HG02938 (cell line): ENCODE results near the gene UBL4B.

Experiments used
- ATAC-seq: cut with Tn5 transposase; IDR thresholded peaks from one replicate; pipeline ENCODE4 v1.9.1; 2021; ENCODE audit warnings: mild to moderate bottlenecking, moderate library complexity; ENCODE audit not compliant: unreplicated experiment

The UBL4B gene

DNA sequence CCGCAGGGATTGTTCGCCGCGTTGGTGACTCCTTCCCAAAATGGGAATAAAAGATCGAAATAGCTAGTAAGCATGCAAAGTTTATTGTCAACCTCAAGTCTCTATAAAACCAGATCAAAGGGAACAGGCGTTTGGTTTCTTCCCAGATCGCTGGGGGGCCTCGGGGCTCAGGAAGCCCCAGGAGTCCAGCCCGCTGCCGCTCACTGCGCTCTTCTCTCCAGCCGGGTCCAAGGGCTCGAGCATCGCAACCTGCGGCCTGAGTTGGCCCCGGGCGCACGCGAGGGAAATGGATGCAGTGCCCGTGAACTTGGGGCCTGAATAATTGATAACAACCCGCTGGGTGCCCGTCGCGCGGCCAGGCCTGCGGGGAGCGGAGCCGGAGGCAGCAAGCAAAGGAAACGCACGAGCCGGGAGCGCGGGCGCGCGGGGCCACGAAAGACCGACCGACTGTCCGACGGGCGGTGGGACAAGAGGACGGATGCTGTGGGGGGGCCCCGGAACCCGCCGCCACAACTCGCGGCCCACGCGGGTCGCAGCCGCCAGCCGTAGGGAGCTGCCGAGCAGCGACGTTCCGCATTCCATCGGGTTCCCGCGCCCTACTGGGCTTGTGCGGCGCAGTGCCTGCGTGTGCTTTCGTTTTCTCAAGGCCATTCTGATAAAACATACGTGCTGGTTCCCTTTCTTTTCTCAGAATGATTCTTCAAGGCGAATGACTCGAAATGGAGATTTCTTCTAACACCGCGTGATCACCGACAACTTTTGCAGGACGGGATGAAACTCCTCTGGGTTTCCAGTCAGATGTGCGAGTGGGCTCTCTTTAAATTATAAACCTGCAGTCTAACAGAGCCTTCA is 27.8 kb upstream of the UBL4B start:
- ATAC-seq: no peak

DNA sequence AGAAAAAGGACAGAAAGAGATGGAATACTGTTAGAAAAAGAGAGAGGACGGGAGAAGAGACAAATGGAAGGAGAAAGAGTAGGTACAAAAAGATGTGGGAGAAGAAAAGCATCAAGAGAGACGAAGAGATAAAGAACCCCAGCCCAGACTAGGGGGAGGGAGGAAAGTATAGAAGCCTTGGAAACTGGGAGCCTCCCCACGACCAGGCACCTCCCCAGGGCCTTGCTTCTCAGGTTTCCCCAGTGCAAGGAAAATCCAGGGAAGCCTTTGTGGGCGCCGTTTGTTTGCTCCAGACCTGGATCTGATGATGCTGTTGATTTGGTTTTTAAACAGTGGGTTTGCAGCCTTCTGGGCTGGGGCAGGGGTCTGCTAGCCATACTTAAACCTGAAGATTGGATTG is 26.6 kb upstream of the UBL4B start:
- no peak for ATAC-seq

DNA sequence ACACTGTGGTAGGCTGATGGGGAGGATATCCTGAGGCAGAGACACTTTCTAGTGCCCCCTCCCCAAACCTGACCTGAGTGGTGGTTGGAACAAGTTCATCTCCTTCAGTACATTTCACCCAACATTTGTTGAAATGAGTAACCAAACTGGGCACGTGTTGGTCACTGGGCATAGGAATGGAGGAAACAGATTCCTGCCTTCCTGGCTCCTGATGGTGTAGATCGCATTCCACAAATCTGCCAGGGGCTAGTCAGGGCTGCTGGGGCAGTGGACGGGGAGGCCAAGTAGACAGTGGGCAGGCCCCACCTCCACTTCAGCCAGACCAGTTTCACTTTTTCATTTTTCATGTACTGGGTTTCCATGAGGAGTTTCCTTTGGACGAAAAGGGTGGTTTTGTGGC is 25.3 kb upstream of the UBL4B start:
- ATAC-seq: no peak

DNA sequence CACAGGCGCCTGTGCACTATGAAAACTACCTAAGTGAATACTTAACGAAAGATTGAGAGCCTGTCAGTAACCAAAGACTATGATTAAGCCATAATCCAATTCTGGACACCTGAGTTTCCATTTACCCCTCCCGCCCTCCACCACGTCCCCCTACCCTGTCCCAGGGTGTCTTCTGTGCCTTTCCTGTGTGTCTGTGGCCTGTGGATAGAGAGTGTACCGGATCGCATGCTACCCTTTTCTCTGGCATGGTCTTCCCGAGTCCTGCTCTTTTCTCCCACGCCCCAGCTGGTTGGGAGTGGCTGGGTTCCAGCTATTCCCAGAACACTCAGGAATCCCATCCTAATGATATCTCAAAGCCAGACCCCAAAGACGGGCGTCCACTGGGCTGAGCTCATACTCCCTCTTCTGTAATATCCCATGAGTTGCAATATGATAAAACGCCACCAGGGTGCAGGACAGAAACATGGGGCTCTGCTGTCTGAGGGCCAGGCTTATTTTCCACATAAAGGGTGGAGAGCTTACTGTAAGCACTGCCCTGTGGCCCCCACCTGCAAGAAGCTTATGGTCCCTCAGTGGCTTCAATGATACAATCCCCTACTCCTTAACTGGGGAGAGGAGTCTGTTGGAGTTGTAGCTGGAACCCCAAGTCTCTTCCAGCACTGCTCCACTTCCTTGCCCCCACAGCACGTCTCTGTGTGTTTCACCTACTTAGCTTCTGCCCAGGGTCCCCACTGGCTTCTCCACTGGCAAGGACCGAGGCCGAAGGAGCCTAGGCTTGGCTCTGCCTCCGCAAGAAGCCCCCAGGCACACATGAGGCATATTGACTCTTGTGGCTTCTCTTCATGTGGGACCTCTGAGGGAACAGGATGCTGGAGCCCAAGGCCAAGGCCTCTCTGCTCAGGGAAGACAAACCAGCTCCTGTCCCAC is 24.2 kb upstream of the UBL4B start:
- ATAC-seq: no peak

DNA sequence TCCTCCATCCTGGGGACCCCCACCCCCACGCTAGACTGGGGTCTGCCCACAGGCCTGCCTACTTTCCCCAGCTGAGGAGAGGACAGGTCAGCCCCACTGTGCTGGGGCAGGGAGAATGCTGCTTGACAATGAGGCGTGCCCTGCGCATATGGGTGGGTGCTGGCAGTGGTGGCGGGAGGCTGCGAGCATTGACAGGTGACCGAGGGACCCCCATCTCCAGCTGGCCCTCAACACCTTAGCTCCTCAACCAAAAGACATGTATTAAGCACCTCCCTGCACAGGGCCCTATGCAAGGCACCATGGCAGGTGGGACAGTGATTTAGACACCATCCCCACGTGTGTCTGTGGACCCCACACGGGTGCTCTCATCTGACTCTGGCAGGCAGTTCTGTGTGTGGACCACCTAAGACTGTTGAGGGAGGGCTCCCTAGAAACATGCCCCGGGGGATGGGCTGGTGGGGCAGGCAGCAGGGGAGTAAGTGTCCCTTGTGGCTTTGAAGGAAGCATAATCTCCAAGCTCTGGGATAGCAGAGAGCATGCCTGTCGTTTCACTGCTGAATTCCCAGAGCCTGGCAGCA is 23.4 kb upstream of the UBL4B start:
- no peak for ATAC-seq

DNA sequence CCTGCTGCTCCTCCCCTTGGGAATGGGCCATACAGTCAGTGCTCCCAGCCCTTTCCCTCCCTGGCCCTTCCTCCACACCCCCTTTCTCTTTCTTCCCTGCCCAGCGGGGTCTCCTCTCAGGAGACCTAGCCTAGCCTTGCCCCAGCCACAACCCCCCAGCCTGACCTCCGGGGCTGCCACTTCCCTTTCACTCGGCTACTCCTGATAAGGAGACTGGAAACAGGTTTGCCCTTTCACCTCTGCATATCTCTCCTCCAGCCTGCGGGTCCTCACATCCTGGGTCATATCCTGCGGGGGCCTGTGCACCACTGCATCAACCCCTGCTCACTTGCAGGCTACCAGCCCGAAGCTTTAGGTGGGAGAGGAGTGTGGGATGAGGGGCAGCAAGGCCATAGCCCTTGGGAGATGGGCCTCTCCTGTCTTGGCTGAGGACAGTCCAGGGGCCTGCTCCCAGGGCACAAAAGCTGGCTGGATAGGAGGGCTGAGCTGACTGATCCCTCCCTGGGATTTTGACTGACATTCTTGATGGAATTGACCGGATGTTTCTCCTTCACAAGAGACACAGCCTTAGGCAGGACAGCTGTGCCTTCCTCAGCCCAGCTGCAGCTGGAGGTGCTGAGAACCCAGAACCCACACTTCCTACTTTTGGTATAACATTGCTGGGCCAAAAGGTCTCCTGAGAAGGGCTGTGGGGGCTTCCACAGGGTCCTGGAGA is 22.5 kb upstream of the UBL4B start:
- ATAC-seq: no peak

DNA sequence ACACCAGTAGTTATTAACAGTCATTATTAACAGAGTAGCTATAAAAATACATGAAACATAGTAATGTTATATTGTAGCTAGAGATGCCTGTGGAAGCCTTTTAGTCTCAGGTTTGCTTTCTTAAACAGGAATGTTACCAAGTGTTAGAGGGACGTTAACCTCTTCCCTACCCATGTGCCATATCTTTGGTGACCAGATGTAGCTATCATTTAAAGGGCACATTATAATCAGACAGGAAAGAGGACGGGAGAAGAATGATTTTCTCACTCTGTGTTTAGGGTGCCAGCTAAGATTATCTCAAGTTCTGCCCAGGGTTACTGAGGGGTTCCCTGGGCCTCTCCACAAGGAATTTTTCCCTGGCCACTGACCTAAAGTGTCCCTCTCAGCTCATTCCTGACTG is 20.9 kb upstream of the UBL4B start:
- ATAC-seq: no peak

DNA sequence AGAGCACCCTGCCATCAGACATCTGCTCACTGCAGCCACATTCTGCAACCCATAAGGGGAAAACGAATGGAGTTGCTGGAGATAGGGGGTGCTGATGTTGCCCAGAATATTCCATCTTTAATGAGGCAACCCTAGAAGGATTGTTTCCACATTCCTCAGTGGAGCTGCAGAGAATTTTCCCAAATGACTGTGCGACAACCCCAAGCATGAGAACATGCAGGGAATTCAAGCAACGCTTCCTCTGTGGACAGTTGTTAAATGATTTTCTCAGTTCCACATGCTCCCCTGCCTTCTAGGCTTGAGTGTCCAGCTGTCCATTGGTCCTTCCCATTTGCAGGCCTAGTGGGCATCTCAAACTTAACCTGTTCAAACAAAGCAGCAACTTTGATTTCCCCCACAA is 20.5 kb upstream of the UBL4B start:
- no peak for ATAC-seq

DNA sequence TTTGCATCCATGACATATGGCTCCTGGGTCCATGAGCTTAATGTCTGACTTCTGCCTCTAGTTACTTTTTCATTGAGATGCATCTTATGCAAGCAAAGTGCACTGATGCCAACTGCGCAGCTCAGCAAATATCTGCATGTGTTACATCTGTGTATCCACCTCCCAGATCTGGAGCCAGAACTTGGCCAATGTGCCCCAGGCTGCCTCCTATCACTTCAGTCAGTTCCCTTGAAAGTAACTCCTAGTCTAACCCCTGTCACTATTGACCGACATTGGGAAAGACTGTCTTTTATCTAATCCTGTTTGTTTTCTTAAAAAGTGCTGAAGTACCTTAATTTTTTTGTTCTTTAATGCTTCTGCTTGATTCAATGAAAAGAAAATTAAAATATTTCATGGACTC is 19.3 kb upstream of the UBL4B start:
- no peak for ATAC-seq

DNA sequence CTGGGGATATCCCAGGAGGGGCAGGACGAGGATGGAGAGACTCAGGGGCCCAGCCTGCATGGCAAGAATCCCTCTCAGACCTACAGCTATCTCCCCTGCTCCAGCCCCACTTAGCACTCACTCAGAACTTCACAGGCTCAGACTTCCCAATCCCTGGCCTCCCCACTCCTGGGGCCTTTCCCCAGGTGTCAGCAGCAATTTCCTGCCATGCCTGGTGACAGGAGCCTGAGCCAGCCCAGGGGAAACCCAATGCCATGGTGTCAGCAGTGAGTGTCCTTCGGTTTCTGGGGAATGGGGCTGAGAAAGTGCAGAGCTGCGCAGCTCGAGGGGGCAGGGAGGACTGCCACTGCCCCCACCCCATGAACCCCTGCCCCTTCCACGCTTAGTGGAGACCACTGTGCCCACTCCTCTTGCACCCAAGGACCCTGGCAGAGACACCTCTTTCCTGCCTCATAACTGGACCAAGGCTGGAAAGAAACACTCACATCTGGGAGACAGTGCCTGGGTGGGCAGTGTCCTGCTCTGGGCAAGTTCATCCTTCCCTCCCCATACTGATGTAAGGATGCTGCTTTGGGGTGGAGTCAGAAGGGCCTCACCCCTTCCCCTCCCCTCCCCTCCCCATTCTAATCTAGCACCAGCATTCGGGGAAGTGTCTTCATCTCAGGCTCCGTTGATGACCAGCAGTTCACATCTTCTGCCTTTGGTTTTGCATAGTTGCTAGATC is 17.1 kb upstream of the UBL4B start:
- no peak for ATAC-seq

DNA sequence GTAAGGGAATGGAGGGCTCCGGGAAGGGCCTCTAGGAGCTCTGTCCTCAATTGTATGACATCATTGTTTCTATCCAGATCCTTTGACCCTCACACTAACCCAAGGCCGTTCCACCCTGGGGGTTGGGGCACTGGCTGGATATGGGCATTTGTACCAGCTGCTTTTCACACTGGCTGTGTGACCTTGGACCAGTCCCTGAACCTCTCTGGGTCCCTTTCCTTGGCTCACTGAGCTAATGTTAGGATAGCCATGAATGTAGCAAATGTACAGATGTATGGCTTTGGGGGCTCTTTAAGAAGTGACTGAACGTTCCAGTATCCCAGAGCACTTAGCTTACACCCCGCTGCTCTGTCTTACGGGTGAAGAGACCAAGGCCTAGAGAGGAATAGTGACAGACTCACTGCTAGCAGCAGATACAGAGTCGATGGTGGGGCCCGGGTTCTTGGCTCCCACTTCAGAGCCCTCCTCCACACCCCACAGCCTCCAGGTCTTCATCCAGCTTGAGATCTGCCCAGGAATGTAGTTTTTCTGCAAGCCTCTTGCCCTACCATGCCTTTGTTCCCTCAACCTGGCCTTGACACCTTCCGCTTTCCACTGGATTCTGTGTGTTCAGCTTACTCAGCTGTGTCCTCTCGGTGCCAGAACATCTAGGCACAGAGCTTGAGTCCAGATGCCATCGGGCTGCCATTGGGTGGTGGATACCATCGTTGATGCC is 14.6 kb upstream of the UBL4B start:
- no peak for ATAC-seq

DNA sequence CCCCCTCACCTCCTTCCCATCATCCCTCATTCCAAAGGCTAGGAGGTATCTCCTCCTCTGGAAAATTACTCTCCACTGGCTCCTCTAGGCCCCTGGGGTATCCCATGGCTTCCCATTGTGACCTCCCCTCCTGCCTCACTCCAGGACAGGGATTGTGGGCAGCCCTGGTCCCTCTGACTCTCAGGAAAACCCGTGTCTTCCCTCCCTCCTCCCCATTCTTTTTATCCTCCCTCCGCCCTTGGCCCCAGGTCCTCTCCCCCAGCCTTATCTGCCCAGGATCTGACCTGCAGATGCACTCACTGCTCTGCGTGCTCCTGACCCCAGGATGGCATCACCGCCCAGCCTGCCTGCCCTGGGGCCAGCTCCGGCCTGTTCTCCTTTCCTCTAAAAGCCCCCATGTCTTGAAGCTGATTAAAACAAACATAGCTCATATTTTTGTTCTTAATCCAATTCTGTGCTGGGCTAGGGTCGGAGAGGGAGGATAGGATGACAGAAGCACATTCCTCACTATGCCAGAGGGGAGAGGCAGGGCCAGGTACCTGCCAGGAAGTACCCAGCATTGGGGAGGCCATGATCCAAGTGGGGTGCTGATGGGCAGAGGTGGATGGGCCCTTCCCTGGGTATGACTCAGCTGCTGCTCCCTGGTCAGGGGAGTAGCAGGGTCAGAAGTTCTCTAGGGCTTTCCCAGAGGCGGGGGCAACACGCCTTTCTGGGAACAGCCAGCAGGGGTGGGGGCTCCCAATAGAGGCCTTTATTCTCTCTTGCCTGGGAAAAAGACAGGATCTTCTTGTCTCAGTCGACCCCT is 13.8 kb upstream of the UBL4B start:
- no peak for ATAC-seq

DNA sequence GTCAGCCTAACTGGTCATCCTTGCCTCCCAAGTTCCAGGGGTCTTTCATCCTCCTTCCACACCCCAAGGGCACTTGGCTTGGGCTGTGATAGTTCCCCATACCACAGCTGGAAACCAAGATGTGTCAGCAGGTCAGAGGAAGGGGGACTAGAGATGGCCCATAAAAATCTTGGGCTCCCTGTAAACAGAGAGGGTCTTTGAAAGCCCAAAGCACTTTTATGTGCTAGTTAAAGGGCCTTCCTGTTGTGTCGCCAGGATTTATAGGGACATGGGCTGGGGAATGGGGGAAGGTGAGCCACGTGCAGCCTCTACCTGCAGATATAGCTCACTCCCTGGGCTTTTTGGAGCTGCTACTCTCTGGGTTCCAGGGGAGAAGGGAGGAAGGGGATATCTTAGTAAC is 11.9 kb upstream of the UBL4B start:
- no peak for ATAC-seq

DNA sequence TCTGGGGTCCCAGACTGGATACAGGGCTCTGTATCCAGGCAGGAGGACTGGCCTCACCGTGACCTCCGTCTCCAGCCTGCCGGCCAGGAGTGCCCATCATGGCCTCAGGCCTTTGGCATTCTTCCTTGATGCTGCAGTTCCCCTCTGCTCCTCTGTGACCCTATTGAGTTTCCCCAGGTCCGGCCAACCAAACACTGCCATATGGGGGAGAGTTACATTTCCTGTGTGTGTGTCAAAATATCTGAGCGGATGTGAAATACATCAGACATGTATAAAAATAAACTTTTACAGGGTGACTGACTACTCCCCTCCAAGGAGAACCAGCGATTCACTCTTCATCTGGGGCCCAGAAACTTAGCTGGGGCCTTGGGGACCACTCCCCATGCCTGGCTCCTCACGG is 10.2 kb upstream of the UBL4B start:
- ATAC-seq: no peak

DNA sequence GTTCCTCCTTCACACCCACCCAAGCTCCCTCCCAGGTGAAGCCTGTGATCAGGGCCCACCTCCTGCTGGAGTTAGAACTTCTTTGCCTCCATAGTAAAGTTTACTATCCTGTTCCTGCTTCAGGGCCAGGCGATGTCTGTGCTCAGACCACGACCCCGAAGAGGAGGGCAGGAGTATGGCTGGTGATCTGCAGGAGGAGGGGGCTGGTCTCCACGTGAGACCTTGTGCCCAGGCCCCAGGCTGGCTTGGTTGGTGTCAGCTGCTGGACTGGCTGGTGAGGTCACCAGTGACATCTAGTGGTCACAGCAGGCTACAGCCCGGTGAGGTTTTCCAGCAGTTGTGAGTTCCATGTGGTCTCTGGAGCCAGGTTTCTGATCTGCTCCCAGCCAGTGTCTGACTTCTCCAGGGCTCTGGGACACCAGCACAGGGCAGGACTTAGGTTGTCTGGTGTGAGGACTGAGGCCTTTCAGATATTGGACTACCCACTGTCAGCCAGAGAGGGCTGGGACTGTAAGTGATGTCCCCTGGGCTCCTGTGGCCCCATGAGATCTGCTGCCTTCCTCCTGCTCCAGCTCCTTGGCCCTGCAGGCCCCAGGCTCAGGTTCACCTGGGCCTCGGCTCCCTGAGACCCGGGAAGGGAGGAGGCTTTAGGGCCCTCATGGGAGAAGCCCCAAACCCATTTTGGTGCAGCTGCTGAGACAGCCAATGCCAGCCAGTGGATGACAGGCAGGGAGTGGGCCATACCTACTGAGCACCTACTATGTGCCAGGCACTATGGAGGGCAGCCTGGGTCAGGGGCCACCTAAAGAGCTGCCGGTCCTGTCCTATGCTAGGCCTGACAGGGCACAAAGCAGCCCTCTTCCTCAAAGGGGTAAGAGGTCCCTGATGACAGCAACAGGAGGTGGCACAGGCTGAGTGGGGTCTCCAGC is 6.0 kb upstream of the UBL4B start:
- no peak for ATAC-seq

DNA sequence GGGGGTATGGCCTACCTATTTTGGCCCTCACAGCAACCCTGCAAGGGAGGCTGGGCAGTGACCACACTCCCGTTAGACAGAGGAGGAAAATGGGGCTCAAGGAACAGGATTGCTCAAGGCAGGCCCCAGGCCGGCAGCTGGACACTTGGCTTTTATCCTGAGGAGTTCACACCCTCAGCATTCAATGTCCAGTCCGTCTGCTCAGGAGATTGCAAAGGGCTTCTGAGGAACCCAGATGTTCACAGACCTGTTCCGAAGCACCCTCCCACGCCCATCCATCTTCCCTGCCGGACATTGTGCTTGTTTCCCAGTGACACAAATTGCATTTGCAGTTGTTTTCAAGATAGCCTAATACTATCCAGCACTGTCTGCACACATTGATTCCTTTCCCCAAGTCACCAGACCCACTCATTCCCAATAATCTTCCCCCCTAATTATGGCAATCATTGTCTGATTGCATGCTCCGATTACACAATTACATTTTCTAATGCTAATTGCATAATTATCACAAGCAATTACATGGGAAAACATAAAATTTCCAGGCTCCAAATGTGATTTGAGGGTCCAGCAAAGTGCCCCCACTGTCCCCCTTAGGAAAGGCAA is 4.3 kb upstream of the UBL4B start:
- ATAC-seq: no peak

DNA sequence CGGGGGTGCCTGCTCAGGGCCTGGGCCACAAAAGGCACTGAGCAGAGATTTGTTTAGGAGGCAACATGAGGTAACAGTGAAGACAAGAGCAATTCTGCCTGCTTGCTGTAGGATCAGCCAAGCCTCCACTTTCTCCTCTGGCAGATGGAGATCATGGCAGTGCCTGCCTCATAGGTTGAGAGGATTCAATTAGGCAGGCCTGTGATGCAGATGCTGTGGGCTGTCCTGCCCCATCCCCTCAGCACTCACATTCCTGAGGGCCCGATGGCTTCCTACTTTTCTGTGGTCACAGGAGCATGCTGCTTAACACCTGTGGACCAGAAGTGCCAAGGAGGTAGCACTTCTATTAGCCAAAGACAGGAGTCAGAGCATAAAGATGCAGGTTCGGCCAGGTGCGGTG is 1.2 kb upstream of the UBL4B start:
- no peak for ATAC-seq

DNA sequence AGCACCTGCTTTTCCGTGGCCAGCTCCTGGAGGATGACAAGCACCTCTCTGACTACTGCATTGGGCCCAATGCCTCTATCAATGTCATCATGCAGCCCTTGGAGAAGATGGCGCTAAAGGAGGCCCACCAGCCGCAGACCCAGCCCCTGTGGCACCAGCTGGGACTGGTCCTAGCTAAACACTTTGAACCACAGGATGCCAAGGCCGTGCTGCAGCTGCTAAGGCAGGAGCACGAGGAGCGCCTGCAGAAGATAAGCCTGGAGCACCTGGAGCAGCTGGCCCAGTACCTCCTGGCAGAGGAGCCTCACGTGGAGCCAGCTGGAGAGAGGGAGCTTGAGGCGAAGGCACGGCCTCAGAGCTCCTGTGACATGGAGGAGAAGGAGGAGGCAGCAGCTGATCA is 413 bp downstream of the UBL4B start:
- ATAC-seq: no peak
